Esophagus muscularis mucosa (tissue), 3 donors: ENCODE measurements around the gene DDX21.

Experiments used
- CTCF ChIP-seq, 3 experiments: fragments of 200-600 bp in 2 of 3; fragments of 450-650 bp in 1 of 3; sonication (generic) in 2 of 3; IDR thresholded peaks; one replicate each; pipeline ENCODE4 v1.5.1; 2017 to 2019; ENCODE audit warnings: antibody characterized with exemption in 3 of 3, mild to moderate bottlenecking in 2 of 3, moderate library complexity in 1 of 3
- POLR2A ChIP-seq: fragments of 450-650 bp; IDR thresholded peaks from one replicate; pipeline ENCODE4 v1.6.1; 2017; ENCODE audit warnings: antibody characterized with exemption, moderate library complexity, mild to moderate bottlenecking, low read depth

GRCh38 chr10:68959695-68960527 is 3.9 kb downstream of the DDX21 start:
- TF ChIP-seq CTCF (IDR thresholded peaks at IDR 0.05) (no peak), POLR2A (no peak)
